SK-N-SH (cell line): Measurements from ENCODE around the gene ZCCHC3.

Experiments used
- CHD2 ChIP-seq: fragments of 150-350 bp; IDR thresholded peaks from 2 replicates; pipeline ENCODE4 v1.6.1; 2018; ENCODE audit warnings: low read length; ENCODE audit not compliant: partially characterized antibody
- CTCF ChIP-seq: fragments of 200-600 bp; sonication (generic); IDR thresholded peaks from 2 replicates; pipeline ENCODE4 v1.6.1; 2017; ENCODE audit warnings: antibody characterized with exemption, mild to moderate bottlenecking, moderate library complexity
- EZH2phosphoT487 ChIP-seq: fragments of 200-600 bp; sonication (generic); IDR thresholded peaks from 2 replicates; pipeline ENCODE4 v1.6.1; 2017; ENCODE audit warnings: low read depth, mixed run types, mild to moderate bottlenecking, antibody characterized with exemption, moderate library complexity, borderline replicate concordance
- GABPA ChIP-seq: IDR thresholded peaks from 2 replicates; pipeline ENCODE4 v1.4.0; 2012; ENCODE audit warnings: low read depth, mild to moderate bottlenecking
- GATA2 ChIP-seq: sonication (generic); formaldehyde crosslinking; IDR thresholded peaks from 2 replicates; pipeline ENCODE4 v1.5.0; 2020; ENCODE audit warnings: mild to moderate bottlenecking, missing genetic modification reagents
- MAX ChIP-seq: IDR thresholded peaks from 2 replicates; pipeline ENCODE4 v1.4.0; 2012; ENCODE audit warnings: low read depth
- RCOR1 ChIP-seq: fragments of 150-350 bp; IDR thresholded peaks from 2 replicates; pipeline ENCODE4 v1.6.1; 2017; ENCODE audit warnings: antibody characterized with exemption, low read length
- RFX5 ChIP-seq: IDR thresholded peaks from 2 replicates; pipeline ENCODE4 v1.6.1; 2012; ENCODE audit warnings: mild to moderate bottlenecking, improper control_type of control experiment, low read length
- SIN3A ChIP-seq: IDR thresholded peaks from 2 replicates; pipeline ENCODE4 v1.6.1; 2012; ENCODE audit warnings: low read depth, mild to moderate bottlenecking, low read length, moderate library complexity, borderline replicate concordance

GRCh38 chr20:289693-290083 is 7.7 kb upstream of the ZCCHC3 start:
- TF ChIP-seq CTCF: no peak
- no peak for TF ChIP-seq EZH2phosphoT487
- no peak for TF ChIP-seq MAX
- no peak for TF ChIP-seq CHD2
- no peak for TF ChIP-seq SIN3A
- TF ChIP-seq GATA2: no peak
- TF ChIP-seq RFX5: no peak
- TF ChIP-seq GABPA: no peak
- no peak for TF ChIP-seq RCOR1
